Endothelial cell of umbilical vein (primary cell): Measurements from ENCODE around the gene OCA2. TPM values are rescaled to one million over a fixed set of nuclear protein-coding genes. Genes with fewer than 3 reads are reported as not detected.

Experiments
- BruUV-seq: library from RNA; stranded (reverse); fragments of 400-500 nt; replicated peaks from 2 replicates; lab custom pipeline; 2021; lab: Mats Ljungman, UMichigan
- CTCF ChIA-PET: fragments of 300-600, 350-600 bp; sonication (Branson Sonifier 250); formaldehyde crosslinking; loops from one replicate; lab custom pipeline; 2021; ENCODE audit warnings: antibody characterized with exemption, inconsistent platforms; lab: Charles Lee
- POLR2A ChIA-PET: fragments of 300-600, 350-600 bp; sonication (Branson Sonifier 250); formaldehyde crosslinking; loops from one replicate; lab custom pipeline; 2021; ENCODE audit warnings: antibody characterized with exemption, inconsistent platforms; lab: Charles Lee
- DNase-seq: peaks from one replicate; pipeline ENCODE4 v3.0.0-alpha.2; 2011; ENCODE audit warnings: low read depth, low spot score
- FAIRE-seq: peaks from 2 replicates; lab custom pipeline; 2011; peaks lifted over from hg19 to GRCh38; lab: Jason Lieb, UNC
- H2AFZ ChIP-seq: 2 replicates; pipeline ENCODE4 v1.6.0; 2012; ENCODE audit warnings: low read depth, low read length, control low read depth, inconsistent platforms
- H3K27ac ChIP-seq: 2 replicates; pipeline ENCODE4 v1.5.1; 2011; ENCODE audit warnings: low read depth, mild to moderate bottlenecking, control low read depth, low read length, moderate library complexity; ENCODE audit not compliant: insufficient read depth
- H3K27me3 ChIP-seq, 2 experiments: 2 replicates each; pipeline versions ENCODE4 v1.6.0 to v1.6.1; 2011; ENCODE audit warnings: low read length in 2 of 2, mixed read lengths in 1 of 2; ENCODE audit not compliant: control insufficient read depth in 2 of 2, insufficient read depth in 2 of 2
- H3K36me3 ChIP-seq, 2 experiments: 2 replicates in 1 of 2; 3 replicates in 1 of 2; pipeline ENCODE4 v1.5.1; 2011; ENCODE audit warnings: low read length in 2 of 2, mild to moderate bottlenecking in 1 of 2, moderate library complexity in 1 of 2; ENCODE audit not compliant: control insufficient read depth in 2 of 2, insufficient read depth in 2 of 2; ENCODE audit errors: extremely low read depth in 1 of 2
- H3K4me1 ChIP-seq: 3 replicates; pipeline ENCODE4 v1.5.1; 2011; ENCODE audit warnings: mild to moderate bottlenecking, low read length; ENCODE audit not compliant: control insufficient read depth, insufficient read depth; ENCODE audit errors: extremely low read depth
- H3K4me2 ChIP-seq: 2 replicates; pipeline ENCODE4 v1.6.1; 2011; ENCODE audit warnings: low read length, control low read depth, mixed read lengths; ENCODE audit not compliant: insufficient read depth
- H3K4me3 ChIP-seq, 3 experiments: fragments of 200-600 bp in 1 of 3; sonication (generic), shearing (Covaris generic) in 1 of 3; replicated peaks in 1 of 3; 2 replicates each; pipeline ENCODE4 v1.5.1; 2011 to 2016; ENCODE audit warnings: control low read depth in 3 of 3, low read length in 3 of 3, mild to moderate bottlenecking in 2 of 3, inconsistent platforms in 1 of 3, low read depth in 1 of 3, moderate library complexity in 1 of 3; ENCODE audit not compliant: insufficient read depth in 1 of 3
- H3K79me2 ChIP-seq: 2 replicates; pipeline ENCODE4 v1.6.0; 2012; ENCODE audit warnings: low read length, inconsistent platforms; ENCODE audit not compliant: control insufficient read depth, insufficient read depth
- H3K9ac ChIP-seq: replicated peaks from 2 replicates; pipeline ENCODE3; 2011; ENCODE audit warnings: low read length, control low read depth; ENCODE audit not compliant: insufficient read depth; ENCODE audit errors: extremely low read depth
- H3K9me1 ChIP-seq: replicated peaks from 3 replicates; pipeline ENCODE4 v1.6.0; 2011; ENCODE audit warnings: mild to moderate bottlenecking, low read length; ENCODE audit not compliant: control insufficient read depth, insufficient read depth; ENCODE audit errors: extremely low read depth
- H3K9me3 ChIP-seq: replicated peaks from 2 replicates; pipeline ENCODE4 v1.5.1; 2012; ENCODE audit warnings: low read length, inconsistent platforms; ENCODE audit not compliant: control insufficient read depth, insufficient read depth
- H4K20me1 ChIP-seq: replicated peaks from 2 replicates; pipeline ENCODE3; 2011; ENCODE audit warnings: mild to moderate bottlenecking, low read length; ENCODE audit not compliant: control insufficient read depth, insufficient read depth; ENCODE audit errors: extremely low read depth
- CTCF ChIP-seq, 2 donors: IDR thresholded peaks; 1 replicate in 1 of 2; 2 replicates in 1 of 2; pipeline ENCODE4 v1.5.1; 2011; ENCODE audit warnings: low read length in 2 of 2, mild to moderate bottlenecking in 2 of 2, moderate library complexity in 2 of 2, control low read depth in 1 of 2, inconsistent platforms in 1 of 2, low read depth in 1 of 2; ENCODE audit not compliant: insufficient read depth in 1 of 2; ENCODE audit errors: extremely low read depth in 1 of 2
- EZH2 ChIP-seq: IDR thresholded peaks from 2 replicates; pipeline ENCODE4 v1.6.1; 2012; ENCODE audit warnings: borderline replicate concordance, low read depth, mild to moderate bottlenecking, moderate library complexity, low read length, inconsistent platforms; ENCODE audit not compliant: severe bottlenecking
- FOS ChIP-seq: IDR thresholded peaks from 2 replicates; pipeline ENCODE4 v1.6.1; 2011; ENCODE audit warnings: mild to moderate bottlenecking, low read length, moderate library complexity, borderline replicate concordance; ENCODE audit not compliant: insufficient read depth
- GATA2 ChIP-seq: IDR thresholded peaks from 2 replicates; pipeline ENCODE4 v1.7.0; 2011; ENCODE audit warnings: low read depth, mild to moderate bottlenecking, moderate library complexity, mixed read lengths, low read length; ENCODE audit not compliant: insufficient read length, insufficient read depth
- JUN ChIP-seq: IDR thresholded peaks from 2 replicates; pipeline ENCODE4 v1.6.1; 2011; ENCODE audit warnings: borderline replicate concordance, low read depth; ENCODE audit not compliant: insufficient read length, insufficient read depth
- MAX ChIP-seq: IDR thresholded peaks from 2 replicates; pipeline ENCODE4 v1.6.1; 2011; ENCODE audit not compliant: insufficient read depth, insufficient read length
- MYC ChIP-seq: IDR thresholded peaks from one replicate; pipeline ENCODE4 v1.6.1; 2011; ENCODE audit warnings: mild to moderate bottlenecking, low read depth, low read length
- POLR2A ChIP-seq: IDR thresholded peaks from 2 replicates; pipeline ENCODE4 v1.6.1; 2012; ENCODE audit warnings: low read depth, mild to moderate bottlenecking, control low read depth, low read length
- POLR2AphosphoS5 ChIP-seq: IDR thresholded peaks from 2 replicates; pipeline ENCODE4 v1.6.1; 2012; ENCODE audit warnings: low read depth, mild to moderate bottlenecking, control low read depth, low read length, moderate library complexity; ENCODE audit not compliant: insufficient read depth
- dilution Hi-C: fragments of 300-500 bp; cut with MboI; formaldehyde crosslinking; loops from one replicate; pipeline ENCODE4 v1.15.0; 2019; ENCODE audit warnings: low sequenced_read_pairs; ENCODE audit not compliant: extremely low pct_ligation_motif_present
- intact Hi-C: fragments of 100-400 bp; cut with micrococcal nuclease; formaldehyde crosslinking; loops from one replicate; pipeline ENCODE4 v1.10.0; 2022
- polyA plus RNA-seq, 4 experiments: library from polyadenylated mRNA; depleted of rRNA in 3 of 4; stranded (reverse) in 3 of 4; unstranded in 1 of 4; fragments of >200 nt; gene quantifications; 2 replicates each; pipeline versions ENCODE4 v1.2.1 to v1.2.3, GENCODE V29; 2011 to 2012; ENCODE audit warnings: missing spikeins in 1 of 4
- total RNA-seq: library from RNA; stranded (reverse); gene quantifications from 2 replicates; pipeline ENCODE4 v1.2.3, GENCODE V29; 2021

OCA2 gene
- total and polyA plus RNA-seq, 2 donors (not counting 3 experiments of a cell fraction or from before 2014, with no cell fraction given), result not detected

- Histone ChIP-seq H3K9ac (no peak overlapping the region), H2AFZ (no peak overlapping the region), H4K20me1 (no peaks in the 10 kb centered on the region), H3K27me3 (no peaks in the 10 kb centered on the region), H3K4me3 (no peak overlapping the region), H3K9me3 (peaks cover 6% of the 10 kb centered on the region), H3K4me2 (no peak overlapping the region), H3K4me1 (no peaks in the 10 kb centered on the region), H3K27ac (no peak overlapping the region), H3K79me2 (no peaks in the 10 kb centered on the region), H3K36me3 (no peaks in the 10 kb centered on the region), H3K9me1 (no peaks in the 10 kb centered on the region)
- intact Hi-C loops (no loop called here), dilution Hi-C loops (no loop called here)
- FAIRE-seq, result no peak
- BruUV-seq, result no TSS peak
- CTCF ChIA-PET, result no interaction called here
- no peak for DNase-seq
- POLR2A ChIA-PET, result no interaction called here
- TF ChIP-seq EZH2 (no peak), CTCF (IDR thresholded peaks at IDR 0.05; ENCODE audit: extremely low read depth in 1 of 2, insufficient read depth in 1 of 2, low read depth in 1 of 2, low read length in 2 of 2) (no peak), MAX (no peak), POLR2AphosphoS5 (no peak), JUN (no peak), MYC (no peak), POLR2A (no peak), GATA2 (no peak), FOS (no peak)
These were observed 330.2 kb downstream of the OCA2 start for GRCh38 chr15:27768732-27769475.
